Medulla oblongata (tissue), 1 donor: ENCODE results near the gene TMC8.
"Not testable (repeated sequence)": the region's sequence is repeated elsewhere in the genome, so short reads cannot be mapped to it uniquely, and the experiment has no call there.

ENCODE experiments used
- DNase-seq: peaks from one replicate; pipeline ENCODE4 v3.0.0-alpha.2; 2015; ENCODE audit errors: extremely low spot score

The TMC8 gene

GRCh38 chr17:78154903-78155811 is 24.6 kb downstream of the TMC8 start:
- DNase-seq = peak; percentile 63

GRCh38 chr17:78159575-78160158 is 29.1 kb downstream of the TMC8 start:
- DNase-seq = no peak

- no peak for DNase-seq
Measured at GRCh38 chr17:78163881-78164747, 33.5 kb downstream of the TMC8 start.

- no peak for DNase-seq
Measured at GRCh38 chr17:78164748-78165607, 34.4 kb downstream of the TMC8 start.

- DNase-seq = no peak
Measured at GRCh38 chr17:78166416-78166815, 35.8 kb downstream of the TMC8 start.

GRCh38 chr17:78168242-78168902 is 37.8 kb downstream of the TMC8 start, which contains the start of gene SYNGR2:
SYNGR2 (plus strand) TSS chr17:78168581; CDS start chr17:78168617, 36 bp downstream.
- peak; percentile 79 for DNase-seq

- DNase-seq = peak; percentile 76
Measured at GRCh38 chr17:78168903-78169793, 38.6 kb downstream of the TMC8 start.

- DNase-seq = no peak
Measured at GRCh38 chr17:78170692-78171590, 40.4 kb downstream of the TMC8 start.

GRCh38 chr17:78171591-78172248 is 41.1 kb downstream of the TMC8 start:
- not testable (repeated sequence) for DNase-seq

GRCh38 chr17:78172249-78173051 is 41.9 kb downstream of the TMC8 start:
- DNase-seq = peak; percentile 28

- DNase-seq = no peak
Measured at GRCh38 chr17:78173097-78173715, 42.6 kb downstream of the TMC8 start.

GRCh38 chr17:78174346-78174869 is 43.8 kb downstream of the TMC8 start:
- peak; percentile 91 for DNase-seq

- no peak for DNase-seq
Measured at GRCh38 chr17:78174870-78175642, 44.5 kb downstream of the TMC8 start.

GRCh38 chr17:78175643-78175981 is 45.0 kb downstream of the TMC8 start:
- no peak for DNase-seq

GRCh38 chr17:78176548-78177025 is 46.0 kb downstream of the TMC8 start:
- peak; percentile 72 for DNase-seq

GRCh38 chr17:78179372-78179771 is 48.8 kb downstream of the TMC8 start:
- no peak for DNase-seq
